CD4-positive, alpha-beta memory T cell (primary cell): ENCODE measurements around the gene SLC17A1. TPM values are rescaled to one million over a fixed set of nuclear protein-coding genes. Genes with fewer than 3 reads are reported as not detected.

Experiments
- CTCF ChIA-PET: fragments of 350-600 bp; sonication (Branson Sonifier 250); formaldehyde crosslinking; loops from one replicate; lab custom pipeline; 2021; ENCODE audit warnings: inconsistent platforms; ENCODE audit not compliant: partially characterized antibody; lab: Charles Lee
- POLR2A ChIA-PET: fragments of 350-600 bp; sonication (Branson Sonifier 250); formaldehyde crosslinking; loops from one replicate; lab custom pipeline; 2021; ENCODE audit not compliant: partially characterized antibody; lab: Charles Lee
- DNase-seq, 5 donors: peaks; one replicate each; pipeline versions ENCODE4 v3.0.0 to v3.0.0-alpha.2; 2020 to 2022; ENCODE audit warnings: mixed read lengths in 1 of 5
- H3K27ac ChIP-seq: one replicate; pipeline ENCODE4 v1.7.0; 2013; ENCODE audit warnings: low read depth, low read length
- H3K27me3 ChIP-seq: 2 replicates; pipeline ENCODE4 v1.7.0; 2013; ENCODE audit warnings: mild to moderate bottlenecking, low read length, moderate library complexity; ENCODE audit not compliant: insufficient read depth
- H3K36me3 ChIP-seq: 2 replicates; pipeline ENCODE4 v1.7.0; 2013; ENCODE audit warnings: mild to moderate bottlenecking, low read length, moderate library complexity; ENCODE audit not compliant: insufficient read depth
- H3K4me1 ChIP-seq: 2 replicates; pipeline ENCODE4 v1.7.0; 2013; ENCODE audit warnings: mild to moderate bottlenecking, low read length, moderate library complexity; ENCODE audit not compliant: insufficient read depth
- H3K4me3 ChIP-seq, 2 donors: one replicate each; pipeline ENCODE4 v1.7.0; 2013; ENCODE audit warnings: low read length in 2 of 2, mild to moderate bottlenecking in 1 of 2
- H3K9me3 ChIP-seq, 2 donors: one replicate each; pipeline ENCODE4 v1.7.0; 2013; ENCODE audit warnings: low read length in 2 of 2, control low read depth in 1 of 2; ENCODE audit not compliant: control insufficient read depth in 1 of 2
- H3K27ac Mint-ChIP-seq, 7 donors: one replicate each; pipeline ENCODE4 v1.8.0; 2020 to 2021; ENCODE audit warnings: mixed read lengths in 7 of 7, mild to moderate bottlenecking in 6 of 7, inconsistent platforms in 3 of 7, moderate library complexity in 3 of 7
- H3K27me3 Mint-ChIP-seq, 2 donors: one replicate each; pipeline ENCODE4 v1.8.0; 2020 to 2021; ENCODE audit warnings: mixed read lengths in 2 of 2
- H3K36me3 Mint-ChIP-seq, 2 donors: one replicate each; pipeline ENCODE4 v1.8.0; 2020 to 2021; ENCODE audit warnings: mixed read lengths in 2 of 2, inconsistent platforms in 1 of 2, mild to moderate bottlenecking in 1 of 2
- H3K4me1 Mint-ChIP-seq, 4 donors: one replicate each; pipeline ENCODE4 v1.8.0; 2020 to 2021; ENCODE audit warnings: mixed read lengths in 4 of 4, mild to moderate bottlenecking in 1 of 4
- H3K4me3 Mint-ChIP-seq, 8 donors: one replicate each; pipeline ENCODE4 v1.8.0; 2020 to 2021; ENCODE audit warnings: mixed read lengths in 8 of 8, mild to moderate bottlenecking in 7 of 8, moderate library complexity in 6 of 8, inconsistent platforms in 3 of 8
- H3K9me3 Mint-ChIP-seq, 8 donors: one replicate each; pipeline ENCODE4 v1.8.0; 2020 to 2021; ENCODE audit warnings: mixed read lengths in 8 of 8, mild to moderate bottlenecking in 5 of 8, inconsistent platforms in 3 of 8, moderate library complexity in 1 of 8
- intact Hi-C: fragments of 100-400 bp; cut with micrococcal nuclease; formaldehyde crosslinking; loops from one replicate; pipeline ENCODE4 v1.15.1; 2023
- polyA plus RNA-seq, 2 donors: library from polyadenylated mRNA; unstranded; fragments of 300-500 nt; fragmentation: Illumina TruSeq; gene quantifications; one replicate each; pipeline ENCODE4 v1.2.3, GENCODE V29; 2021
- total RNA-seq, 2 experiments: library from RNA; stranded (reverse); gene quantifications; one replicate each; pipeline ENCODE4 v1.2.3, GENCODE V29; 2021

The SLC17A1 gene
- total and polyA plus RNA-seq, 4 experiments from 2014 or later, result 0.19 TPM; not detected in 3

DNA sequence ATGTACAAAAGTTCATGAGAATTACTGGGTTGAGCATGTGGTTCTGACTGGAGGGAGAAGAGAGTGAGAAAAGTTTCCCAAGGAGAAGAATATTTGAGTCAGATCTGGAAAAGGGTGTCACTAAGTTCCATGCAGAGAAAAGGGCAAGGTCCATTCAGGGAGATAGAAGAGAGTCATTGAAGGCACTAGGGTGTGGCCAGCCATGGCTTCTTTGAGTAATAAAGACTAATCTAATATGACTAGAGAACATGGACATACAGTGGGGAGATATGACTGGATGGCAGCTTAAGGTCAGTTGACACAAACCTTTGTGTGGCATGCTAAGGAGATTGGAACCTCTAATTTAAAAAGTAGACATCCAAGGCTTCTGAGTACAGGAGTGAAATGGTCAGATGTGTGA is 88.0 kb downstream of the SLC17A1 start:
- H3K27ac Mint-ChIP-seq, result peak overlapping the region in 1 of 7 donors; percentile 2
- no peak overlapping the region for H3K4me3 Mint-ChIP-seq
- no peak overlapping the region for H3K4me3 ChIP-seq
- no peaks in the 10 kb centered on the region for H3K27me3 ChIP-seq
- H3K36me3 Mint-ChIP-seq, result no peaks in the 10 kb centered on the region
- H3K9me3 Mint-ChIP-seq, result peaks cover 0 to 2% (median 0%) of the 10 kb centered on the region in 8 donors
- no peaks in the 10 kb centered on the region for H3K9me3 ChIP-seq
- H3K27me3 Mint-ChIP-seq, result peaks cover 2 to 11% of the 10 kb centered on the region in 2 donors
- intact Hi-C loops, result no loop called here
- H3K4me1 ChIP-seq, result no peaks in the 10 kb centered on the region
- no peak for DNase-seq
- no peaks in the 10 kb centered on the region for H3K4me1 Mint-ChIP-seq
- ChIA-PET POLR2A (no interaction called here), CTCF (no interaction called here)
- no peaks in the 10 kb centered on the region for H3K36me3 ChIP-seq
- no peak overlapping the region for H3K27ac ChIP-seq

DNA sequence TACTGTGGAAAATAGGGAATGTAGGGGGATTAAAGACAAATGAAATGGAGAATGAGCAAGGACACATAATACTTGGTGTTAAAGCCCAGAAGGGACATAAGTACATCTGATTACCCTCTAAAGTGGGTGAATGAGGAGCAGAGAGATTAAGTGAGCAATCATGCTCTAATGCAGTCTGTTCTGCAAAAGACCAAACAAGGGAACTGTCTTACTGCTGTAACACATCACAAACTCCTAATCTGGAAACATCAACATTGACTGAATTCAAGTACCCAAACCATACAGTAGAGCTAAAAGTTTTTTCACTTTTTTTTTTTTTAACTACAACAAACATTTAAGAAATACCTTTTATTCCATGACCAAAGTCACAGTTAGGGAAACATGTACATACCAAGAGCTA is 96.6 kb downstream of the SLC17A1 start:
- Histone ChIP-seq H3K36me3 (no peaks in the 10 kb centered on the region), H3K9me3 (no peaks in the 10 kb centered on the region), H3K27ac (no peak overlapping the region), H3K4me3 (no peak overlapping the region), H3K27me3 (no peaks in the 10 kb centered on the region), H3K4me1 (no peaks in the 10 kb centered on the region)
- POLR2A ChIA-PET, result no interaction called here
- no peak for DNase-seq
- Mint-ChIP-seq H3K27me3 (peaks cover 33 to 41% of the 10 kb centered on the region in 2 donors), H3K36me3 (peaks cover 0 to 7% of the 10 kb centered on the region in 2 donors), H3K4me1 (no peaks in the 10 kb centered on the region), H3K4me3 (no peak overlapping the region), H3K27ac (no peak overlapping the region), H3K9me3 (peaks cover 2 to 22% (median 18%) of the 10 kb centered on the region in 8 donors)
- CTCF ChIA-PET, result interaction anchor here (1.0 kb wide), 1 partner anchor 147 kb away, joined by 4 read pairs; no protein-coding TSS in a partner anchor
- intact Hi-C loops, result no loop called here

Other genes with a start within 250 kb of the SLC17A1 start
- not detected for gene SCGN, start 179.8 kb downstream of the SLC17A1 start, total RNA-seq
- not detected for gene SCGN, start 179.8 kb downstream of the SLC17A1 start, polyA plus RNA-seq
- not detected for gene SLC17A4, start 77.3 kb downstream of the SLC17A1 start, total RNA-seq
- not detected for gene SLC17A4, start 77.3 kb downstream of the SLC17A1 start, polyA plus RNA-seq
- under 1 TPM; 0.81 to 1.00 TPM for gene SLC17A3, start 42.2 kb upstream of the SLC17A1 start, total RNA-seq
- under 1 TPM in 1 of 2 donors, not detected in 1; 0.75 TPM for gene SLC17A3, start 42.2 kb upstream of the SLC17A1 start, polyA plus RNA-seq
- gene SLC17A2, start 98.6 kb upstream of the SLC17A1 start, total RNA-seq, result not detected
- not detected for gene SLC17A2, start 98.6 kb upstream of the SLC17A1 start, polyA plus RNA-seq
- 10 to 100 TPM; 37.7 TPM for gene TRIM38, start 130.8 kb upstream of the SLC17A1 start, total RNA-seq
- 10 to 100 TPM in 1 of 2 donors, 1 to 10 TPM in 1; 4.5 to 10.0 TPM for gene TRIM38, start 130.8 kb upstream of the SLC17A1 start, polyA plus RNA-seq